ENCODE results near the gene RPS25. TPM values are rescaled to one million over a fixed set of nuclear protein-coding genes. Genes with fewer than 3 reads are reported as not detected.

RPS25 gene
- polyA plus RNA-seq, 1 donor from 2014 or later, result 1,728 TPM

GRCh38 chr11:118980191-118980881 is 37.8 kb downstream of the RPS25 start:
- H3K9me3 ChIP-seq (ENCODE audit: low read length), result no peaks in the 10 kb centered on the region
- H3K4me2 ChIP-seq (ENCODE audit: low read length), result no peak overlapping the region

GRCh38 chr11:118979434-118979833 is 38.7 kb downstream of the RPS25 start:
- Histone ChIP-seq H2AFZ (ENCODE audit: low read depth, low read length) (no peak overlapping the region), H3K27ac (ENCODE audit: low read length) (no peak overlapping the region), H3K4me2 (ENCODE audit: low read length) (no peak overlapping the region), H4K20me1 (ENCODE audit: insufficient read depth) (no peaks in the 10 kb centered on the region), H3K9me3 (ENCODE audit: low read length) (no peaks in the 10 kb centered on the region), H3K36me3 (ENCODE audit: insufficient read depth, low read length) (no peaks in the 10 kb centered on the region), H3K27me3 (ENCODE audit: insufficient read depth, low read depth, low read length) (no peaks in the 10 kb centered on the region), H3F3A (ENCODE audit: insufficient read depth, low read length, poor library complexity, severe bottlenecking) (no peaks in the 10 kb centered on the region), H3K9ac (ENCODE audit: low read length) (no peak overlapping the region), H3K9me2 (ENCODE audit: insufficient read depth, low read length) (no peaks in the 10 kb centered on the region), H3K4me3 (ENCODE audit: low read length) (no peak overlapping the region), H3K79me2 (replicated peaks; ENCODE audit: insufficient read depth, low read length) (no peaks in the 10 kb centered on the region)
- TF ChIP-seq SMC3 (conservative IDR thresholded peaks at IDR 0.05; ENCODE audit: poor library complexity) (no peak), TAF1 (IDR thresholded peaks at IDR 0.05; ENCODE audit: low read depth) (no peak), CTCF (IDR thresholded peaks at IDR 0.05; ENCODE audit: poor library complexity, severe bottlenecking) (no peak), RAD21 (conservative IDR thresholded peaks at IDR 0.05) (no peak), POLR2AphosphoS5 (IDR thresholded peaks at IDR 0.05) (no peak), MXI1 (conservative IDR thresholded peaks at IDR 0.05; ENCODE audit: poor library complexity, severe bottlenecking) (no peak), EZH2 (IDR thresholded peaks at IDR 0.05; ENCODE audit: borderline replicate concordance, insufficient read depth, low read length, poor library complexity, severe bottlenecking) (no peak), EP300 (conservative IDR thresholded peaks at IDR 0.05; ENCODE audit: poor library complexity, severe bottlenecking) (no peak)

More at GRCh38 chr11:118980191-118980881, 37.8 kb downstream of the RPS25 start:
- Histone ChIP-seq H2AFZ (ENCODE audit: low read depth, low read length) (no peak overlapping the region), H4K20me1 (ENCODE audit: insufficient read depth) (no peaks in the 10 kb centered on the region), H3K79me2 (replicated peaks; ENCODE audit: insufficient read depth, low read length) (no peaks in the 10 kb centered on the region), H3K27ac (ENCODE audit: low read length) (no peak overlapping the region), H3K4me3 (ENCODE audit: low read length) (no peak overlapping the region), H3K9ac (ENCODE audit: low read length) (no peak overlapping the region), H3F3A (ENCODE audit: insufficient read depth, low read length, poor library complexity, severe bottlenecking) (no peaks in the 10 kb centered on the region), H3K36me3 (ENCODE audit: insufficient read depth, low read length) (no peaks in the 10 kb centered on the region), H3K9me2 (ENCODE audit: insufficient read depth, low read length) (no peaks in the 10 kb centered on the region), H3K27me3 (ENCODE audit: insufficient read depth, low read depth, low read length) (no peaks in the 10 kb centered on the region)
- TF ChIP-seq CTCF (IDR thresholded peaks at IDR 0.05; ENCODE audit: poor library complexity, severe bottlenecking) (no peak), EP300 (conservative IDR thresholded peaks at IDR 0.05; ENCODE audit: poor library complexity, severe bottlenecking) (no peak), POLR2AphosphoS5 (IDR thresholded peaks at IDR 0.05) (no peak), REST (IDR thresholded peaks at IDR 0.05; ENCODE audit: borderline replicate concordance) (no peak), MXI1 (conservative IDR thresholded peaks at IDR 0.05; ENCODE audit: poor library complexity, severe bottlenecking) (no peak), TAF1 (IDR thresholded peaks at IDR 0.05; ENCODE audit: low read depth) (no peak), EZH2 (IDR thresholded peaks at IDR 0.05; ENCODE audit: borderline replicate concordance, insufficient read depth, low read length, poor library complexity, severe bottlenecking) (no peak), SMC3 (conservative IDR thresholded peaks at IDR 0.05; ENCODE audit: poor library complexity) (no peak), RAD21 (conservative IDR thresholded peaks at IDR 0.05) (no peak)

All from neural cell (in vitro differentiated cells).